GM21786 (cell line): Measurements from ENCODE around the gene FKRP.

Experiments
- ATAC-seq: cut with Tn5 transposase; IDR thresholded peaks from one replicate; pipeline ENCODE4 v1.9.1; 2021; ENCODE audit not compliant: unreplicated experiment

The FKRP gene

GRCh38 chr19:46718934-46719622 is 26.8 kb upstream of the FKRP start:
- ATAC-seq = peak; percentile 37

- no peak for ATAC-seq
Measured at GRCh38 chr19:46719629-46720502, 26.0 kb upstream of the FKRP start.

GRCh38 chr19:46720503-46721239 is 25.2 kb upstream of the FKRP start:
- ATAC-seq = no peak

GRCh38 chr19:46721269-46722003 is 24.4 kb upstream of the FKRP start:
- ATAC-seq = no peak

- ATAC-seq = no peak
Measured at GRCh38 chr19:46722004-46722380, 23.9 kb upstream of the FKRP start.

GRCh38 chr19:46722421-46723022 is 23.3 kb upstream of the FKRP start:
- ATAC-seq = no peak

GRCh38 chr19:46723023-46723461 is 22.8 kb upstream of the FKRP start:
- ATAC-seq = no peak

- ATAC-seq = no peak
Measured at GRCh38 chr19:46723471-46723870, 22.4 kb upstream of the FKRP start.

GRCh38 chr19:46724468-46724867 is 21.4 kb upstream of the FKRP start:
- no peak for ATAC-seq

GRCh38 chr19:46725036-46725820 is 20.6 kb upstream of the FKRP start:
- ATAC-seq = no peak

- ATAC-seq = no peak
Measured at GRCh38 chr19:46725859-46726393, 19.9 kb upstream of the FKRP start.

GRCh38 chr19:46726551-46726950 is 19.3 kb upstream of the FKRP start:
- ATAC-seq = no peak

GRCh38 chr19:46726971-46727501 is 18.8 kb upstream of the FKRP start:
- no peak for ATAC-seq

- ATAC-seq = no peak
Measured at GRCh38 chr19:46727757-46728156, 18.1 kb upstream of the FKRP start.

GRCh38 chr19:46728208-46728607 is 17.6 kb upstream of the FKRP start:
- no peak for ATAC-seq

GRCh38 chr19:46728693-46729339 is 17.0 kb upstream of the FKRP start:
- ATAC-seq = no peak

- no peak for ATAC-seq
Measured at GRCh38 chr19:46729696-46730095, 16.2 kb upstream of the FKRP start.

GRCh38 chr19:46730187-46730586 is 15.7 kb upstream of the FKRP start:
- ATAC-seq = no peak

GRCh38 chr19:46730595-46730994 is 15.3 kb upstream of the FKRP start:
- no peak for ATAC-seq
